ENCODE data around the gene MAGI2. TPM values are rescaled to one million over a fixed set of nuclear protein-coding genes. Genes with fewer than 3 reads are reported as not detected.

The MAGI2 gene
- total RNA-seq, 1 donor from 2014 or later: 5.4 TPM

DNA sequence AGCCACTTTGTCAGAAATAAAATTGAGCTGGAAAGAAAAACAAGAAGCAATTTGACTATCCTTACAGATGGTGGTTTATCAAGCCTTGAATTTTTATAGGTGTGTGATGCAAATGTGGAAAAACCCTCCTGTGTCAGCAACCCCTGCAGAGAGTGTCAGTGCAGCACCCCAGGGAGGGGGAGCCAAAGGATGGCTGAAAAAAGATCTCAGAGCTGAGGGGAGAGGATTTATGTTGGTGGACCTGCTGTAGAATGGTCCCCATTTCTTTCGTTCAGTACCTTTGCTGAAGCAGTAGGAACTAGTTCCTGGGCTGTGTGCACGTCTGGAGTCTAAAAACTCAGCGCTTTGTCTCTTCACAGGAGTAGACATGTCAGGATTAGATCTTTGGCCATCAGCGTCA, 1415.9 kb downstream of the MAGI2 start:
- H3K9me3 ChIP-seq (ENCODE audit: insufficient read depth, low read depth, low read length): no peaks in the 10 kb centered on the region
- Mint-ChIP-seq H3K4me1 (ENCODE audit: low read depth, unreplicated experiment) (no peaks in the 10 kb centered on the region), H3K27me3 (ENCODE audit: low read depth, unreplicated experiment) (peaks cover 6% of the 10 kb centered on the region), H3K4me3 (ENCODE audit: unreplicated experiment) (no peak overlapping the region), H3K9me3 (ENCODE audit: unreplicated experiment) (no peaks in the 10 kb centered on the region), H3K27ac (ENCODE audit: unreplicated experiment) (no peak overlapping the region), H3K36me3 (ENCODE audit: low read depth, unreplicated experiment) (no peaks in the 10 kb centered on the region)
- DNase-seq (ENCODE audit: low read depth) (no peak), FAIRE-seq (no peak)
- no peaks in the 10 kb centered on the region for H3K79me2 ChIP-seq (ENCODE audit: insufficient read depth, low read length)
- H3K36me3 ChIP-seq (ENCODE audit: insufficient read depth, low read length): no peaks in the 10 kb centered on the region
- peaks cover 3% of the 10 kb centered on the region for H3K27me3 ChIP-seq (ENCODE audit: insufficient read depth, low read length)
- no peaks in the 10 kb centered on the region for H3K4me1 ChIP-seq (ENCODE audit: insufficient read depth, low read length)
- no peak overlapping the region for H3K4me3 ChIP-seq (ENCODE audit: insufficient read depth, low read depth, low read length)
- H2AFZ ChIP-seq (ENCODE audit: low read depth, low read length): no peak overlapping the region
- H4K20me1 ChIP-seq (ENCODE audit: insufficient read depth, low read length): no peaks in the 10 kb centered on the region
- no peak overlapping the region for H3K9ac ChIP-seq (ENCODE audit: low read length)
- TF ChIP-seq EZH2 (IDR thresholded peaks at IDR 0.05; ENCODE audit: insufficient read depth, low read length): no peak
- TF ChIP-seq, protein P1, sequence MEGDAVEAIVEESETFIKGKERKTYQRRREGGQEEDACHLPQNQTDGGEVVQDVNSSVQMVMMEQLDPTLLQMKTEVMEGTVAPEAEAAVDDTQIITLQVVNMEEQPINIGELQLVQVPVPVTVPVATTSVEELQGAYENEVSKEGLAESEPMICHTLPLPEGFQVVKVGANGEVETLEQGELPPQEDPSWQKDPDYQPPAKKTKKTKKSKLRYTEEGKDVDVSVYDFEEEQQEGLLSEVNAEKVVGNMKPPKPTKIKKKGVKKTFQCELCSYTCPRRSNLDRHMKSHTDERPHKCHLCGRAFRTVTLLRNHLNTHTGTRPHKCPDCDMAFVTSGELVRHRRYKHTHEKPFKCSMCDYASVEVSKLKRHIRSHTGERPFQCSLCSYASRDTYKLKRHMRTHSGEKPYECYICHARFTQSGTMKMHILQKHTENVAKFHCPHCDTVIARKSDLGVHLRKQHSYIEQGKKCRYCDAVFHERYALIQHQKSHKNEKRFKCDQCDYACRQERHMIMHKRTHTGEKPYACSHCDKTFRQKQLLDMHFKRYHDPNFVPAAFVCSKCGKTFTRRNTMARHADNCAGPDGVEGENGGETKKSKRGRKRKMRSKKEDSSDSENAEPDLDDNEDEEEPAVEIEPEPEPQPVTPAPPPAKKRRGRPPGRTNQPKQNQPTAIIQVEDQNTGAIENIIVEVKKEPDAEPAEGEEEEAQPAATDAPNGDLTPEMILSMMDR (IDR thresholded peaks at IDR 0.05; ENCODE audit: insufficient read depth, low read depth, low read length): no peak
- no peak overlapping the region for H3K4me2 ChIP-seq (ENCODE audit: low read length)
- H3K27ac ChIP-seq (ENCODE audit: low read depth, low read length): no peak overlapping the region

DNA sequence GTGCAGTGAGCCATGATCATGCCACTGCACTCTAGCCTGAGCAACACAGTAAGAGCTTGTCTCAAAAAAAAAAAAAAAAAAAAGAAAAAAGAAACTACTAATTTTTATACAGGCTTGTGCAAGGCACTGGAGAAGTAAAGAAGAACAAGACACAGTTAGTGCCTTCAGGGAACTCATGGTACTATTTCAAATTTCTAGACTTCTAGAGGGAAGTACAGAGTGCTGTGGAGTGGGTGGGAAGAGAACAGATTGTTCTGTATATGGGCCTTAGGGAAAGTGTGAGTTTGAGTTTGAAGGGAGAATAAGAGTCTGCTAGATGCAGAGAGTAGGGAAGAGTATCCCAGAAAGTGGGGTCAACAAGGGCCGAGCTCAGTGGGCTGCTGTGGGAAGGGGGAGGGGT, 1420.1 kb downstream of the MAGI2 start:
- Histone ChIP-seq H3K9me3 (ENCODE audit: insufficient read depth, low read depth, low read length) (no peaks in the 10 kb centered on the region), H3K27ac (ENCODE audit: low read depth, low read length) (no peak overlapping the region), H3K4me2 (ENCODE audit: low read length) (no peak overlapping the region), H3K79me2 (ENCODE audit: insufficient read depth, low read length) (no peaks in the 10 kb centered on the region), H2AFZ (ENCODE audit: low read depth, low read length) (no peak overlapping the region), H3K9ac (ENCODE audit: low read length) (no peak overlapping the region), H3K4me1 (ENCODE audit: insufficient read depth, low read length) (no peaks in the 10 kb centered on the region), H3K27me3 (ENCODE audit: insufficient read depth, low read length) (no peaks in the 10 kb centered on the region), H3K4me3 (ENCODE audit: insufficient read depth, low read depth, low read length) (no peak overlapping the region), H3K36me3 (ENCODE audit: insufficient read depth, low read length) (no peaks in the 10 kb centered on the region), H4K20me1 (ENCODE audit: insufficient read depth, low read length) (no peaks in the 10 kb centered on the region)
- TF ChIP-seq, protein P1 (IDR thresholded peaks at IDR 0.05; ENCODE audit: insufficient read depth, low read depth, low read length): no peak
- TF ChIP-seq EZH2 (IDR thresholded peaks at IDR 0.05; ENCODE audit: insufficient read depth, low read length): no peak
- Mint-ChIP-seq H3K36me3 (ENCODE audit: low read depth, unreplicated experiment) (no peaks in the 10 kb centered on the region), H3K27ac (ENCODE audit: unreplicated experiment) (no peak overlapping the region), H3K4me3 (ENCODE audit: unreplicated experiment) (no peak overlapping the region), H3K9me3 (ENCODE audit: unreplicated experiment) (no peaks in the 10 kb centered on the region), H3K27me3 (ENCODE audit: low read depth, unreplicated experiment) (peaks cover 8% of the 10 kb centered on the region), H3K4me1 (ENCODE audit: low read depth, unreplicated experiment) (no peaks in the 10 kb centered on the region)
- DNase-seq (ENCODE audit: low read depth): no peak
- FAIRE-seq: no peak

DNA sequence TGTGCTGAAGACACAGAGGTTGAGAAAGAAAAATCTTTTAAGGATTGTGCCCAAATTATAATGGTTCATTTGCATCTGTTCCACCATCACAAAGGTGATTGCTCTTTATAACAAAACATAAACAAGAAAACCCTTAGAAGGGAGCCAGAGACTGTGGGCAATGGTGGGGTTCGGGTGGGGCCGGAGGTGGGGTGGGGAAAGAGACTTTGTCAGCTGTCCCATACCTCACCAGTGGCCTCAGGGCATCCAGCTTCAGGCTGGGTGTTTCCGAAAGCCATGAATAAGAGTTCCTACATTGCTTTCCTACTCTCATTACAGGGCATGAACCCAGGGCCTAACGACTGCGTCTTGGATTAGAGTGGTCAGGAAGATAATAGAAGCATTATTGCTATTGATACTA, 1427.0 kb downstream of the MAGI2 start:
- Histone ChIP-seq H3K9ac (ENCODE audit: low read length) (no peak overlapping the region), H3K36me3 (ENCODE audit: insufficient read depth, low read length) (no peaks in the 10 kb centered on the region), H3K4me3 (ENCODE audit: insufficient read depth, low read depth, low read length) (no peak overlapping the region), H3K27me3 (ENCODE audit: insufficient read depth, low read length) (no peaks in the 10 kb centered on the region), H3K9me3 (ENCODE audit: insufficient read depth, low read depth, low read length) (no peaks in the 10 kb centered on the region), H3K79me2 (ENCODE audit: insufficient read depth, low read length) (no peaks in the 10 kb centered on the region), H3K27ac (ENCODE audit: low read depth, low read length) (no peak overlapping the region), H4K20me1 (ENCODE audit: insufficient read depth, low read length) (no peaks in the 10 kb centered on the region), H3K4me1 (ENCODE audit: insufficient read depth, low read length) (no peaks in the 10 kb centered on the region), H3K4me2 (ENCODE audit: low read length) (no peak overlapping the region), H2AFZ (ENCODE audit: low read depth, low read length) (no peak overlapping the region)
- Mint-ChIP-seq H3K4me1 (ENCODE audit: low read depth, unreplicated experiment) (no peaks in the 10 kb centered on the region), H3K4me3 (ENCODE audit: unreplicated experiment) (no peak overlapping the region), H3K27ac (ENCODE audit: unreplicated experiment) (no peak overlapping the region), H3K27me3 (ENCODE audit: low read depth, unreplicated experiment) (peaks cover 1% of the 10 kb centered on the region), H3K36me3 (ENCODE audit: low read depth, unreplicated experiment) (no peaks in the 10 kb centered on the region), H3K9me3 (ENCODE audit: unreplicated experiment) (no peaks in the 10 kb centered on the region)
- no peak for FAIRE-seq
- no peak for TF ChIP-seq EZH2 (IDR thresholded peaks at IDR 0.05; ENCODE audit: insufficient read depth, low read length)
- TF ChIP-seq, protein P1 (IDR thresholded peaks at IDR 0.05; ENCODE audit: insufficient read depth, low read depth, low read length): no peak
- DNase-seq (ENCODE audit: low read depth): no peak

Measured in astrocyte (in vitro differentiated cells and primary cell).